ENCODE results near the gene FRMD1. TPM values are rescaled to one million over a fixed set of nuclear protein-coding genes. Genes with fewer than 3 reads are reported as not detected.

FRMD1 gene
- polyA plus RNA-seq, 4 donors = 13.5 to 20.5 (median 20.3) TPM

- no peak for DNase-seq (ENCODE audit: low read depth in 4 of 4, low spot score in 3 of 4)
Observed at GRCh38 chr6:168015009-168015408, 64.0 kb downstream of the FRMD1 start.

- no peak for DNase-seq (ENCODE audit: low read depth in 4 of 4, low spot score in 3 of 4)
Observed at GRCh38 chr6:168014428-168014827, 64.6 kb downstream of the FRMD1 start.

DNA sequence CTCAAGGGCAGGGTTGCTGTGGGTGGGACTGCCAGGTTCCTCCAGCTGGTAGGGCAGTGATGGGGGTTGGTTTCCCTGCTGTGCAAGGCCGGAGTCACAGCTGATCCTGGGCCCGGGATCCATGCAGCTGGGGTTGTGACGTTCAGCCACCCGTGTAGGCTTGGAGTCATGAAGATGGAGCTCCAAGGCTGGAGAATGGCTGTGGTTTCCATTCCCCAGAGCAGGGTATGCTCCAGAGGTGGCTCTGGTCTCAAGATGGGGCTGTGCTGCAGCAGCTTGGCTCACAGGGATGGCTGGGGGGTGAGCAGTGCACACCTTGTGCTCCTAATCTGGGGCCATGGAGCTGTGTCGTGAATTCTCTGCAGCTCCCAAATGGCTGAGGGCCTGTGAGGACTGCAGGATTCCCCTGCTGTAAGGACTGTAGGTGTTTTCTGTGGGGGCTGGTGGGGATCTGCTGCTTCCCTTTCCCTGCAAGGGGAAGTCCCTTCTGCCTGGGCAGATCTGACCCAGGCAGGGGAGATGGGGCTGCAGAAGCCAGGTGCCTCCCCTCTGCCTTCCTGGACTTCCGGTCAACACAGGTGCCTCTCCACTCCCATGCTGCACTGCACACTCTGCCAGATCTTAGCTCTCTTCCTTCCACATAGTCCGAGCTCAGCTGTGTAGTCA lies 65.6 kb downstream of the FRMD1 start:
- no peak for DNase-seq (ENCODE audit: low read depth in 4 of 4, low spot score in 3 of 4)

DNA sequence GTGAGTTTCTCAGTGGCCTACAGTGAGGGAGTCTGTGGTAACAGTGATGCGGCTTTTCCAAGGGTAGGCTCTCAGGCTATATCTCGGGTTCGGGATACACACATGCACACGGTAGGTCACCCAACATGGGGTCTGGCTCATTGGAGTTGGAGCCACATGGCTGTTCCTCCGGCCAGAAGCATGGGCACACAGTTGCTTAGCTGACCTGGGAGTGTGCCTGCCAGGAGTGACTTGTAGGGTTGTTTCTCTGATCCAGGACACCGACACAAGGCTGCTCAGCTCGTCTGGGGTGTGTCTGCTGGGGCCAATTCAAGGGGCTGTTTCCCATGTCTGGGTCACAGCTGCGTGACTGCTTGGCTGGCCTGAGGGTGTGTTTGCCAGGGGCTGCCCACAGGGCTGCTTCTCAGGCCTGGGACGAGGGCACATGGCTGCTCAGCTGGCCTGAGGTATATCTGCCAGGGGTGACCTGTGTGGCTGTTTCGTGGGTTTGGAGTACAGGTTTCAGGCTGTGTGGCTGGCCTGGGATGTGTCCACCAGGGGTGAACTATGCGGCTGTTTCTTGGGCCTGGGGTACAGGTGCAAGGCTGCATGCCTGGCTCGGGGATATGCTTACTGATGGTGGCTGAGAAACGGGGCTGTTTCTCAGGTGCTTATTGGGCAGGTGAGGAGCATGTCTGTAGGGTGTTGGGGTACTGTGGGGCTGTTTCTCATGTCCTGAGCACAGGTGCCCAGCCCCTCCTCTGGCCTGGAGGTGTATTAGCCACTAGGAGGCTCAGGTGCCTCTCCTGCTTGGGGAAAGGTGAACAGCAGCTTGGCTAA lies 66.4 kb downstream of the FRMD1 start:
- no peak for DNase-seq (ENCODE audit: low read depth in 4 of 4, low spot score in 3 of 4)

GRCh38 chr6:168011291-168011690 lies 67.7 kb downstream of the FRMD1 start:
- DNase-seq (ENCODE audit: low read depth in 4 of 4, low spot score in 3 of 4) = no peak

- DNase-seq (ENCODE audit: low read depth in 4 of 4, low spot score in 3 of 4) = no peak
Observed at GRCh38 chr6:168009331-168009730, 69.7 kb downstream of the FRMD1 start.

GRCh38 chr6:168007592-168008338 lies 71.2 kb downstream of the FRMD1 start:
- no peak for DNase-seq (ENCODE audit: low read depth in 4 of 4, low spot score in 3 of 4)

DNA sequence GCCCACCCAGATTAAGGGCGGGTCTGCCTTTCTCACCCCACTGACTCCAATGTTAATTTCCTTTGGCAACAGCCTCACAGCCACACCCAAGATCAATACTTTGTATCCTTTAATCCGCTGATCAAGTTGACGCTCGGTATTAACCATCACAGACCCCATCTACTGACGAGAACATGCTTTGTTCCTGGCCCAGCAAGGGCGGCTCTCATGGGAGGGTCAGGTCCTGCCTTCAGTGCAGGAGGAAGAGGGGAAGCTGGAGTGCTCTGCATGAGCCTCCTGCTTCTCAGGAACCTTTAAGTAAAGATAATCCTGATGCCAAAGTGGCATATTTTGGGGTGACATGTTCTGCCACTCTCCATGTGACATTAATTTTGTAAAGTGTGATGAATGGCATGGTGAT lies 73.2 kb downstream of the FRMD1 start:
- no peak for DNase-seq (ENCODE audit: low read depth in 4 of 4, low spot score in 3 of 4)

GRCh38 chr6:168004945-168005344 lies 74.1 kb downstream of the FRMD1 start:
- no peak for DNase-seq (ENCODE audit: low read depth in 4 of 4, low spot score in 3 of 4)

- DNase-seq (ENCODE audit: low read depth in 4 of 4, low spot score in 3 of 4) = no peak
Observed at GRCh38 chr6:168004023-168004422, 75.0 kb downstream of the FRMD1 start.

Other genes with a start within 250 kb of the FRMD1 start
- gene KIF25, start 81.5 kb downstream of the FRMD1 start, polyA plus RNA-seq (ENCODE audit: insufficient read length in 4 of 4) = 1 to 10 TPM in 1 of 4 donors, under 1 TPM in 3; 0.35 to 1.1 (median 0.75) TPM
- 10 to 100 TPM; 19.5 to 28.5 (median 20.0) TPM for gene DACT2, start 240.6 kb upstream of the FRMD1 start, polyA plus RNA-seq (ENCODE audit: insufficient read length in 4 of 4)